GM23248 (cell line): ENCODE data around the gene DNHD1.

Source experiments
- EZH2 ChIP-seq: fragments of 200-600 bp; sonication (generic); IDR thresholded peaks from 2 replicates; pipeline ENCODE4 v1.6.1; 2018; ENCODE audit warnings: antibody characterized with exemption, mild to moderate bottlenecking; ENCODE audit not compliant: insufficient read depth, poor library complexity, severe bottlenecking
- EZH2phosphoT487 ChIP-seq: fragments of 200-600 bp; sonication (generic); IDR thresholded peaks from 2 replicates; pipeline ENCODE4 v1.6.1; 2018; ENCODE audit warnings: antibody characterized with exemption, moderate library complexity, mild to moderate bottlenecking, low read depth; ENCODE audit not compliant: insufficient read depth

- no peak for TF ChIP-seq EZH2
- no peak for TF ChIP-seq EZH2phosphoT487
Observed at GRCh38 chr11:6616596-6617250, 119.6 kb downstream of the DNHD1 start.
